Thyroid gland (tissue), 4 donors: ENCODE data around the gene ADAMTS2. TPM values are rescaled to one million over a fixed set of nuclear protein-coding genes. Genes with fewer than 3 reads are reported as not detected.

Source experiments
- DNase-seq, 2 donors: peaks; one replicate each; pipeline ENCODE4 v3.0.0-alpha.2; 2019
- H3K27ac ChIP-seq, 3 donors: fragments of 200-600 bp; sonication (generic); 1 replicate in 2 of 3; 2 replicates in 1 of 3; pipeline ENCODE4 v1.5.1; 2016 to 2019; ENCODE audit warnings: mild to moderate bottlenecking in 1 of 3, moderate library complexity in 1 of 3
- H3K27me3 ChIP-seq: fragments of 200-600 bp; sonication (generic); one replicate; pipeline ENCODE4 v1.5.1; 2019
- H3K36me3 ChIP-seq, 2 donors: fragments of 200-600 bp; sonication (generic); one replicate each; pipeline ENCODE4 v1.5.1; 2016 to 2019
- H3K4me1 ChIP-seq, 2 donors: fragments of 200-600 bp; sonication (generic); one replicate each; pipeline ENCODE4 v1.5.1; 2017 to 2019
- H3K4me3 ChIP-seq, 3 donors: fragments of 200-600 bp; sonication (generic); replicated peaks in 1 of 3; 1 replicate in 2 of 3; 2 replicates in 1 of 3; pipeline ENCODE4 v1.5.1; 2016; ENCODE audit warnings: mild to moderate bottlenecking in 1 of 3
- H3K9me3 ChIP-seq: fragments of 200-600 bp; sonication (generic); one replicate; pipeline ENCODE4 v1.5.1; 2017
- CTCF ChIP-seq, 6 experiments: fragments of 200-600 bp in 3 of 6; fragments of 450-650 bp in 3 of 6; sonication (generic) in 3 of 6; IDR thresholded peaks; one replicate each; pipeline ENCODE4 v1.5.1; 2016 to 2019; ENCODE audit warnings: antibody characterized with exemption in 6 of 6, mild to moderate bottlenecking in 2 of 6, inconsistent platforms in 1 of 6, moderate library complexity in 1 of 6
- POLR2A ChIP-seq, 2 donors: fragments of 450-650 bp; IDR thresholded peaks; one replicate each; pipeline ENCODE4 v1.6.1; 2017; ENCODE audit warnings: antibody characterized with exemption in 2 of 2, mild to moderate bottlenecking in 2 of 2, moderate library complexity in 1 of 2
- WGBS, 2 donors: methylation state at CpG; one replicate each; pipeline ENCODE4 v1.1.5; 2017; 5-methylcytosine and 5-hydroxymethylcytosine counted together
- intact Hi-C: fragments of 100-400 bp; cut with DNase I; formaldehyde crosslinking; loops from one replicate; pipeline ENCODE4 v1.15.1; 2023
- total RNA-seq, 4 donors: library from RNA; depleted of rRNA; stranded (reverse); fragments of >200 nt; gene quantifications; one replicate each; pipeline ENCODE4 v1.2.3, GENCODE V29; 2016

ADAMTS2 gene
- total RNA-seq, 4 donors from 2014 or later: 3.5 to 16.2 (median 7.3) TPM

GRCh38 chr5:179191506-179192184 is 153.6 kb downstream of the ADAMTS2 start:
- no peaks in the 10 kb centered on the region for H3K27me3 ChIP-seq
- 55 to 69% methylated on average over 9 to 12 of the region's 14 CpGs for WGBS, 2 donors
- no peaks in the 10 kb centered on the region for H3K4me1 ChIP-seq
- H3K36me3 ChIP-seq: no peaks in the 10 kb centered on the region
- intact Hi-C loops: no loop called here
- DNase-seq: no peak
- H3K27ac ChIP-seq: no peak overlapping the region
- no peak overlapping the region for H3K4me3 ChIP-seq
- TF ChIP-seq CTCF (IDR thresholded peaks at IDR 0.05) (no peak), POLR2A (IDR thresholded peaks at IDR 0.05) (no peak)
- no peaks in the 10 kb centered on the region for H3K9me3 ChIP-seq

- DNase-seq: no peak
- H3K27ac ChIP-seq: no peak overlapping the region
- intact Hi-C loops: no loop called here
Observed at GRCh38 chr5:179190851-179191505, 154.3 kb downstream of the ADAMTS2 start.

GRCh38 chr5:179188636-179189035 is 156.6 kb downstream of the ADAMTS2 start:
- H3K27ac ChIP-seq: no peak overlapping the region
- H3K4me3 ChIP-seq: no peak overlapping the region
- H3K9me3 ChIP-seq: no peaks in the 10 kb centered on the region
- H3K36me3 ChIP-seq: no peaks in the 10 kb centered on the region
- DNase-seq: no peak
- intact Hi-C loops: no loop called here
- no peaks in the 10 kb centered on the region for H3K4me1 ChIP-seq
- 65 to 67% methylated on average over 9 of the region's 9 CpGs for WGBS, 2 donors
- TF ChIP-seq CTCF (IDR thresholded peaks at IDR 0.05): no peak
- TF ChIP-seq POLR2A (IDR thresholded peaks at IDR 0.05): no peak
- no peaks in the 10 kb centered on the region for H3K27me3 ChIP-seq

More at GRCh38 chr5:179190851-179191505, 154.3 kb downstream of the ADAMTS2 start:
- Histone ChIP-seq H3K4me3 (no peak overlapping the region), H3K4me1 (no peaks in the 10 kb centered on the region), H3K27me3 (no peaks in the 10 kb centered on the region), H3K9me3 (no peaks in the 10 kb centered on the region), H3K36me3 (no peaks in the 10 kb centered on the region)
- WGBS, 2 donors: 44 to 63% methylated on average over 7 to 23 of the region's 26 CpGs
- no peak for TF ChIP-seq CTCF (IDR thresholded peaks at IDR 0.05)
- TF ChIP-seq POLR2A (IDR thresholded peaks at IDR 0.05): no peak

- WGBS, 2 donors: 78 to 85% methylated on average over 10 to 12 of the region's 13 CpGs
- Histone ChIP-seq H3K9me3 (no peaks in the 10 kb centered on the region), H3K27me3 (no peaks in the 10 kb centered on the region), H3K4me1 (no peaks in the 10 kb centered on the region), H3K36me3 (no peaks in the 10 kb centered on the region), H3K4me3 (no peak overlapping the region), H3K27ac (no peak overlapping the region)
- intact Hi-C loops: no loop called here
- TF ChIP-seq CTCF (IDR thresholded peaks at IDR 0.05) (no peak), POLR2A (IDR thresholded peaks at IDR 0.05) (no peak)
- DNase-seq: no peak
Observed at GRCh38 chr5:179187681-179188575, 157.3 kb downstream of the ADAMTS2 start.
